HAP-1 (cell line): Measurements from ENCODE around the gene MUC5AC.

Source experiments
- DNase-seq, 2 experiments: peaks; one replicate each; pipeline ENCODE4 v3.0.0-alpha.2; 2016 to 2020; ENCODE audit warnings: low spot score in 2 of 2
- H3K27me3 ChIP-seq: fragments of 250-450 bp; sonication (Bioruptor Pico); 2 replicates; pipeline ENCODE4 v1.5.1; 2020; ENCODE audit warnings: low read depth, mild to moderate bottlenecking, moderate library complexity
- H3K36me3 ChIP-seq: fragments of 250-450 bp; sonication (Bioruptor Pico); replicated peaks from 2 replicates; pipeline ENCODE4 v1.5.1; 2020; ENCODE audit warnings: mild to moderate bottlenecking
- H3K4me1 ChIP-seq: fragments of 250-450 bp; sonication (Bioruptor Pico); 2 replicates; pipeline ENCODE4 v1.5.1; 2020; ENCODE audit warnings: mild to moderate bottlenecking
- H3K4me3 ChIP-seq: fragments of 250-450 bp; sonication (Bioruptor Pico); 2 replicates; pipeline ENCODE4 v1.5.1; 2020; ENCODE audit warnings: mild to moderate bottlenecking, moderate library complexity
- H3K9me3 ChIP-seq: fragments of 250-450 bp; sonication (Bioruptor Pico); 2 replicates; pipeline ENCODE4 v1.5.1; 2020; ENCODE audit warnings: mild to moderate bottlenecking, moderate library complexity
- in situ Hi-C: fragments of 300-500 bp; cut with MboI; formaldehyde crosslinking; loops from 3 replicates; pipeline ENCODE4 v1.14.3; 2020; ENCODE audit warnings: low sequenced_read_pairs, inconsistent platforms, mixed read lengths

Gene MUC5AC

DNA sequence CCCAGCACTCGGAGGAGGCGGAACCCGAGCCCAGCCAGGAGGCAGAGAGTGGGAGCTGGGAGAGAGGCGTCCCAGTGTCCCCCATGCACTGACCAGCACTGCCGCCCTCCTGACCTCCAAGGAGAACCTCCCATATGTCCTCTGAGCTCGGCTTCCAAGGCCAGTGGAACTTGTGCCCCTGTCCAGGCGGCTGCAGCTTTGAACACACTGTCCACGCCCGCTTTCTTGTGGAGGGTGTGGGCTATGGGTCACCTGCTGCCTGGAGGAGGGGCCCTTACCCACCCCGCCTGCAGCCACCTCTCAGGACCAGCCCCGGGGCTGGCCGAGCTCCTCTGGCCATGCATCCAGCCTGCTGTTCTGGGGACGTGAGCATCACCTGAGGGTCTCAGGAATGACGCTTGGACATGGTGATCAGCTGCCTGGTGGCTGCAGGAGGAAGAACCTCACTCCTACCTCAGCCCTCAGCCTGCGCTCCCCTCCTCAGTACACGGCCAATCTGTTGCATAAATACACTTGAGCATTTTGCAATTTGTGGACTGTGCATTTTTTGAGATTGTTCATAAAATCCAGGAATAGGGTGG lies 42.9 kb downstream of the MUC5AC start:
- peaks cover 19% of the 10 kb centered on the region; the same call in 1 of the 2 replicates for H3K27me3 ChIP-seq
- no peak overlapping the region for H3K4me3 ChIP-seq
- no peaks in the 10 kb centered on the region for H3K36me3 ChIP-seq
- H3K4me1 ChIP-seq, result no peaks in the 10 kb centered on the region
- DNase-seq, result no peak
- no peaks in the 10 kb centered on the region for H3K9me3 ChIP-seq
- in situ Hi-C loops, result no loop called here

DNA sequence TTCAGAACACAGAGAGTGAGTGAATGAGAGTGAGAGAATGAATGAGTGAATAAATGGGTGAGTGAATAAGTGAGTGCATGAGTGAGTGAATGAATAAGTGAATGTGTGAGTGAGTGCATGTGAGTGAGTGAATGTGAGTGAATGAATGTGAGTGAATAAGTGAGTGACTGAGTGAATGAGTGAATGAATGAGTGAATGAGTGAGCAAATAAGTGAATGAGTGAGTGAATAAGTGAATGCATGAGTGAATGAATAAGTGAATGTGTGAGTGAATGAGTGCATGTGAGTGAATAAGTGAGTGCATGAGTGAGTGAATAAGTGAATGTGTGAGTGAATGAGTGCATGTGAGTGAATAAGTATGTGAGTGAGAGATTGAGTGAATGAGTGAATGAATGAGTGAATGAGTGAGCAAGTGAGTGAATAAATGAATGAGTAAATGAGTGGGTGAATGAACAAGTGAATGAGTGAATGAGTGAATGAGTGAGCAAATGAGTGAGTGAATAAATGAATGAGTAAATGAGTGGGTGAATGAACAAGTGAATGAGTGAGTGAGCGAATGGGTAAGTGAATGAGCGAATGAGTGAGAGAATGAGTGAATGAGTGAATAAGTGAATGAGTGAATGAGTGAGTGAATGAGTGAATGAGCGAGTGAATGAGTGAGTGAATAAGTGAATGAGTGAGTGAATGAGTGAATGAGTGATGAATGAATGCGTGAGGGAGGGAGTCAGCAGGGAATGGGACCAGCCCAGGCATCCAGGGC lies 43.8 kb downstream of the MUC5AC start:
- Histone ChIP-seq H3K9me3 (no peaks in the 10 kb centered on the region), H3K36me3 (no peaks in the 10 kb centered on the region), H3K4me1 (no peaks in the 10 kb centered on the region), H3K27me3 (peaks cover 19% of the 10 kb centered on the region; the same call in 1 of the 2 replicates), H3K4me3 (no peak overlapping the region)
- no peak for DNase-seq
- in situ Hi-C loops, result no loop called here

DNA sequence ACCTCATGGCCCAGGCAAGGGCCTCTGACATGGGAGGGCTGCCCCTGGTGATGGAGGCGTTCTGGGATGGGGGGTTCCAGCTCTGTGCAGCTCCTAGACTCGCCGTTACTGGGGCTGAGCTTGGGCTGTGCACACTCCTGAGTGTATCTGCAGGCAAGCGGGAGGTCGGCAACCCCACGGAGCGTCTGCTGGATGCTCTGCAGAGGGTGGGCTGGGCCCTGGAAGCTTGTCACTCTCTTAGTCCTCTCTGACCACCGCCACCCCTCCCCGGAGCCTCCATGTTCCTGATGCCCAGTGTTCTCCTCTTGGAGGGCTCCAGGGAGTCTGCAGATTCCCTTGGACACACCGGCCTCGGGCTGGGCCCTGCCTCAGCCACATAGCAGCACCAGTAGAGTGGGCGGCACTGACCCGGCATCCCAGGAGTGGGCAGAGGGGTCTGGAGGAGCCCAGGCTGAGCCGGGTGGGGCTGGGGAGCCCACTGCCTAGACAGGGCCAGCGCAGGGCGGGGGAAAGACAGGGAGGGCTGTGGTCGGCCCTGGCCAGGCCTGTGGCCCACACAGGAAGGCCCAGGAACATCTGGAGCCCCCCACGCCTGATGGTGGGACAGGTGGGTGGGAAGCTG lies 44.5 kb downstream of the MUC5AC start:
- Histone ChIP-seq H3K27me3 (peaks cover 19% of the 10 kb centered on the region; the same call in 1 of the 2 replicates), H3K36me3 (no peaks in the 10 kb centered on the region), H3K9me3 (no peaks in the 10 kb centered on the region), H3K4me3 (no peak overlapping the region), H3K4me1 (no peaks in the 10 kb centered on the region)
- no peak for DNase-seq
- in situ Hi-C loops, result no loop called here

DNA sequence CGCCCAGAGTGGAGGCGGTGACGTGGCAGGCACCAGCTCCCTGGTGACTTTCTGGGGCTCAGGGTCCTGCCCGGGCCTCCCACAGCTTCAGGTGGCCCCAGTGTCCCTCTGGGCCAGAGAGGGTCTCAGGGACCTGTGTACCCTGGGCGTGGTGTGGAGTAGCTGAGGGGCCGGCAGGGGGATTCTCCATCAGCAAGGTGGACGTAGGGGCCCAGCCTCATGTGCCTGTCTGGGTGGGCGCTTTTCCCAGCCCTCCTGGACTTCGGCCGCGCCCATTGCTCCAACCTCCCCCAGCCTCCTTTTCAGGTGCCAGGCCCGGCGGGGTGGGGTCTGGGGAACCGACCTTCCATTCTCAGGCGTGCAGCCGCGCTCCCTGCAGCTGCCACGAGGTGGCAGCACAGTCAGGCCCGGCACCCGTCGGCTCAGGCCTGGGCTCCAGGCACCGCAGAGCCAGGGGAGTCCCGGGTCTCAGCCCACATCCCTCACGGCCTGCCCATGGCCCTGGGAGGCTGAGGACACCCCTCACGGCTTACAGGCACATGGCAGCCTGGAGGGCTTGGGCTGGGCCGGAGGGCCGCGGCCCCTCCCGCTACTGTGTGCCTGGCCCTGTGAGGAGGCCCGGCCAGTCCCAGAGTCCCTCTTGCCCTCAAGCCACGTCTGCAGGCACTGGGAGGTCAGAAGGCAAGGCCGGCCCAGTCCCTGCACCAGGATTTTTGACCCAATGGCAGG lies 45.2 kb downstream of the MUC5AC start:
- H3K4me1 ChIP-seq, result no peaks in the 10 kb centered on the region
- H3K4me3 ChIP-seq, result no peak overlapping the region
- peak; percentile 48 to 81 for DNase-seq
- peaks cover 19% of the 10 kb centered on the region; the same call in 1 of the 2 replicates for H3K27me3 ChIP-seq
- in situ Hi-C loops, result no loop called here
- no peaks in the 10 kb centered on the region for H3K36me3 ChIP-seq
- no peaks in the 10 kb centered on the region for H3K9me3 ChIP-seq

DNA sequence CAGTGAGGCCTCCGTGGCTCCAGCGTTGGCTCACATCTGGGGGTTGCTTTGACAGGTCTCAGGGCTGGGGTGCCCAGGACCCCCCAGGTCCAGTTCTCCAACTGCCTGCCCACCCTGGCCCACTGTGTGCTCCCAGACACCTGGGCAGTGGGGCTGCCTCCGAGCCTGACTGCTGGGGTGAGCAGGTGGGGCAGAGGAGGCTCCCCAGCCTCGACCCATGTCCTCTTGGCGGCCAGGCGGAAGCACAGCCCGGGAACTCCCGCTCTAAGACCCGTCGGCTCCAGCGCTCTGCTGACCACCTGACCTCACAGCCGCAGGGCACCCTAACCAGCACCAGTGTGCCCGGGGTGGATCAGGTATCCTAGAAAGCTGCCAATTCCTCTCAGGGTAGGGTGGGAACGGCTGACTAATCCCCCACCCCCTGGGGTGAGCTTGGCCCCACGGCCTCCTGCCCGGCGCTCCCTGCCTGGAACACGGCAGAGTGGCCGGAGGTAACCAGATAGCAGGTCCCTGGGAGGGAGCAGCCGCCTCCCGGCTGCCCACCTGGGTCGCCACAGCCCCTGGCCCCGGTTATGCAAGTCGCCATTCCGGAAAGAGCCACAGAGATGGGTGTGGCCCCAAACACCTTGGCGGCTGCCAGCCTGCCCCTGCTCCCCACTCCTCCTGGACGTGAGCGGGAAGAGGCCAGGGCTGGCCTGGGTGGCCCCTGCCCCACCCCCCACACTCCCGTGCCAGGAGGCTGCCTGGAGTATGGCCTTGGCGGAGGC lies 45.9 kb downstream of the MUC5AC start:
- H3K9me3 ChIP-seq, result no peaks in the 10 kb centered on the region
- no peak overlapping the region for H3K4me3 ChIP-seq
- peak in 1 of 2 experiments; percentile 5 for DNase-seq
- in situ Hi-C loops, result no loop called here
- H3K27me3 ChIP-seq, result peaks cover 19% of the 10 kb centered on the region; the same call in 1 of the 2 replicates
- no peaks in the 10 kb centered on the region for H3K36me3 ChIP-seq
- no peaks in the 10 kb centered on the region for H3K4me1 ChIP-seq

DNA sequence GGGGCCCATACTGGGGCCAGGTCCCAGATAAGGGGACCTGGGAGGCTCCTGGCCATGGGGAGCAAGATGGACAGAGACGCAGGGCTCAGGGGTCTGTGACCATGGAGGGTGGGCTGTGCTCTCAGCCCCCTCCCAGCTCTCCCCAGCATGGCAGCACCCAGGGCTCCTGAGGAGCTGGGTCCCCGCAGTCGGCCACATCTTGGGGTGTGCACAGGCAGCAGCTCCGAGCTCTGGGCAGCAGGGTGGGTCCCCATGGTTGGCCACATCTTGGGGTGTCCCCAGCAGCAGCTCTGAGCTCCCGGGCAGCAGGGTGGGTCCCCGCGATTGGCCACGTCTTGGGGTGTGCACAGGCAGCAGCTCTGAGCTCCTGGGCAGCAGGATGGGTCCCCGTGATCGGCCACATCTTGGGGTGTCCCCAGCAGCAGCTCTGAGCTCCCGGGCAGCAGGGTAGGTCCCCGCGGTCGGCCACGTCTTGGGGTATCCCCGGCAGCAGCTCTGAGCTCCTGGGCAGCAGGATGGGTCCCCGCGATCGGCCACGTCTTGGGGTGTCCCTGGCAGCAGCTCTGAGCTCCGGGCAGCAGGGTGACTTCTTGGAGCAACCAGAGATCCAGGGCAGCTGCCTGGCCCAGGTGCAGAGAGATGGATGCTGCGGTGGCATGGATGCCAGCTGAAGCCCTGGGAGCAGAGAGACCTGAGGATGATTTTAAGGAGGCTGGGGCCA lies 46.8 kb downstream of the MUC5AC start:
- DNase-seq, result peak in 1 of 2 experiments; percentile 3
- Histone ChIP-seq H3K27me3 (peaks cover 12% of the 10 kb centered on the region; the same call in 1 of the 2 replicates), H3K4me3 (no peak overlapping the region), H3K4me1 (no peaks in the 10 kb centered on the region), H3K36me3 (no peaks in the 10 kb centered on the region), H3K9me3 (no peaks in the 10 kb centered on the region)
- in situ Hi-C loops, result no loop called here

DNA sequence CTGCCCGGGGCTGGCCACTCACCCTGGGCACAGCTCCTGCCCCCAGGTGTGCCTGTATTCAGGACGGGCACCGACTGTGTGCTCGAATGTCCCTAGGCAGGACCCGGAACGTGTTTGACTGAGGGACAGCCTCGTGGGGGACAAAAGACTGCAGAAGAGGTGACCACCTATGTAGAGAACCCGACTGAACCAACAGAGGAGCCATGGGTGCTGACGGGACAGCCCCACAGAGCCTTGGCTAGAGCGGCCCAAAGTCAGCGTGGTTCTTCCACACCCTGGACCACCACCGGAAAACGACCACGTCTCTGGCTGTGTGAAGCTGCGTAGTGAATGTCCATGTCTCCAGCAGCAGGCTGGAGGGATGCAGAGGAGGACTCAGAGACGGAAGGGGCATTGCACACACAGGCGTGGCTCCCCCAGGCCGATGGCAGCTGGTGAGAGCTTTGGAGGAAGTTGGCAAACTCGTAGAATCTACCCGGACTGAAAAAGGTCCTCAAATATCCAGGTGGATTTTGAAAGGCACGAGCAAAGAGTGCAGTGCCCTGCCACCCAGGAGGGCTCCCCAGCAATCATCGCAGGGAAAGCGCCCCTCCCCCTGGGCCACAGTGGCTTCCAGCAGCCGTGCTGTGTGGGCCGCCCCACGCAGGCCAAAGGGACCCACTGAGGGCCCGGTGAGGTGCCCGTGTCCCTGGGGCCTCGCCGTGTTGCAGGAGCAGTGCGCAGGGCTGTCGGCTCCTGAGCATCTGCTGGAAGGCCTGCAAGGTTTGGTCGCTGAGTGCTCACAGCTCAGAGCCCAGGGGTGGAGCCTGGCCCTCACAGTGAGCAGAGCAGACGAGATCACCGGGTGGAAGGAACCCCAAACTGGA lies 47.6 kb downstream of the MUC5AC start:
- Histone ChIP-seq H3K4me1 (no peaks in the 10 kb centered on the region), H3K4me3 (no peak overlapping the region), H3K9me3 (no peaks in the 10 kb centered on the region), H3K27me3 (peaks cover 6% of the 10 kb centered on the region; the same call in 1 of the 2 replicates), H3K36me3 (no peaks in the 10 kb centered on the region)
- DNase-seq, result peak in 1 of 2 experiments; percentile 5
- in situ Hi-C loops, result no loop called here

DNA sequence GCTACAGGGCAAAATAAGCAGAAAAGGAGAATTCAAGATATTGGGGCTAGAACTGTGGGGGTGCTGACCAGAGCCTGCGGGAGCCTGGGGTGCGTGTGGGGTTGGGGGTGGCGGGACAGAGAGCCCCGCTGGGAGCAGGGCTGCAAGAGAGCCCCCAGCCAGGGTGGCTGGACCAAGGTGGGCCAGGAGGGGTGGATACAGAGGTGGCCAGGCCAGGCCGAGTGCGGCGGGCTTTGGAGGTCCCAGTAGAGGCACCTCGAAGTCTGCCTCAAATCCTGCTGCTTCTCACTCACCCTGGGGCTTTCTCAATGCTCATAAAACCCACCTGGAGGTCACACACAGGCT lies 48.2 kb downstream of the MUC5AC start:
- no peak for DNase-seq
- H3K4me3 ChIP-seq, result no peak overlapping the region
- in situ Hi-C loops, result no loop called here
- no peaks in the 10 kb centered on the region for H3K4me1 ChIP-seq
- H3K9me3 ChIP-seq, result no peaks in the 10 kb centered on the region
- H3K36me3 ChIP-seq, result no peaks in the 10 kb centered on the region
- peaks cover 2% of the 10 kb centered on the region; the same call in 1 of the 2 replicates for H3K27me3 ChIP-seq

DNA sequence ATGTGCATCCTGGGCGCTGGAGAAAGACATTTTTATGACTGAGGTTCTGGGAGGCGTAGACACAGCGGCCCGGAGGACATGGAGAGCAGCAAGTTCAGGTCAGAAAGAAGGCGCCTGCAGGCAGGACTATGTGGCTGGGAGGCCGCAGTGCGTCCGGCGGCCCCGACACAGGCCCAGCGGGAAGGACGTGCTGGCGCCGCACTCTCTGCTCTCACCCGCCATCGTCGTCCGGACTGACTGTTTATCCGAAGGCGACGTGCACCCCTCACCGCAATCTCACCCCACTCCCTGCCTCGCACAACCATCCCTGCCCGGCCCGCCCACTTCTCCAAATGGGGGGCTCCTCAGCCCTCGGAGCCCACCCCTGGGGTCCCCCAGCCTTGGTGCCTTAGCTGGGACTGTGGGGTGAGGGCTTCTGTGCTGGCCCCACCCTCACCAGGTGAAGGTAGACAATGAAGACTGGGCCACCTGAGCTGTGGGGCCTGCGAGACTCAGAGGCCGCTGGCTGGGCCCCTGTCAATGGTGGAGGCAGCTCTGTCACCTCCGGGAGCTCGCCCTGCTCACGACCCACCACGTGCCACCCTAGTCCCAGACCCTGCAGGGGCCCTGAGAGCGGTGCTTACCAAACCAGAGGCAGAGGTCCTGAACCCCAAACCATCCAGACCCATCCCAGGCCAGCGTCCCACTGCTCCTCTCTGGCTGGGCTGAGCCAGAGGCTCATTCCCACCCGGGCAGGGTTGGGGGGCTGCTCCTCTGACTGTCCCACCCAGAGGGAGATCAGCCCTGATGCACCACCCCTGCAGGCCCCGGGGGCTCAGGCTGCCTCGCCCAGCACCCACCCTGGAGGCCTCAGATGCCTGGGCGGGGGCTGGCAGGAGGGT lies 48.9 kb downstream of the MUC5AC start:
- no peak overlapping the region for H3K4me3 ChIP-seq
- in situ Hi-C loops, result no loop called here
- peak in 1 of 2 experiments; percentile 6 for DNase-seq
- H3K9me3 ChIP-seq, result 0 out of 2 replicates have a peak, but pooled peaks cover 2% of the 10 kb centered on the region
- no peaks in the 10 kb centered on the region for H3K36me3 ChIP-seq
- H3K27me3 ChIP-seq, result no peaks in the 10 kb centered on the region; the same call in 1 of the 2 replicates
- no peaks in the 10 kb centered on the region for H3K4me1 ChIP-seq

DNA sequence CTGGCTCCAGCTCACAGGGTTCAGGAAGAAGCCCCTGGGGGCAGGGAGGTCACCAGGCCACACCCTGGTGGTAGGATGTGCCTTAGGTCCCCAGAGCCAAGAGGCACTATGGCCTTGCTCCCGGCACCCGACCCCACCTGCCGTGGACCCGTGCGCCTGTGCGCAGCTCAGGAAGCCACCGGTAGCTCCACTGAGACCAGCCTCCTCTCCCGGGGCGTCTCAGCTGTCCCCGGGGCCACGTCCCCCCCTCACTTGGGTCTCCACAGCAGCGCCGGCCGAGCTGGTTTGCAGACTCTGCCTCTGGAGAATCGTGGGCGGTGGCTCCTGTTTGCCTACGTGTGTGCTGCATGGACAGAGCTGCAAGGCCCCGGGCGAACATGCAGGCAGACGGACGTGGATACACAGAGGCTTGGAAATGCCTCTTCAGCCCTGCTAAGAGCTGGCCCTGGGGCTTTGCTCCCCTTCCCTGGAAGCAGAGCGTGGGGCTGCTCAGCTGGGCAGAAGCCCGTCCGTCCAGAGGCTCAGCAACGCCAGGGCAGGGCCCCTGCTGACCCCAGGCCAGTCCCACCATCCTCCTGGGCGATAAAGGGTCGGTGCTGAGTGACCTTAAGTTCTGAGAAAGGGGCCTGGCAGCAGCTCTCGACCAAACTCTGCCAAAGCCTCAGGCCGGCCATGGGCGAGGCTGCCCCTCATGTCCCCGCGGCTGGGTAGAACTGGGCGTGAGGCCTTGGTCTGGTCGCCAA lies 49.8 kb downstream of the MUC5AC start:
- no peaks in the 10 kb centered on the region for H3K36me3 ChIP-seq
- no peaks in the 10 kb centered on the region; the same call in 1 of the 2 replicates for H3K27me3 ChIP-seq
- 0 out of 2 replicates have a peak, but pooled peaks cover 2% of the 10 kb centered on the region for H3K9me3 ChIP-seq
- no peaks in the 10 kb centered on the region for H3K4me1 ChIP-seq
- in situ Hi-C loops, result no loop called here
- DNase-seq, result peak in 1 of 2 experiments; percentile 3
- H3K4me3 ChIP-seq, result no peak overlapping the region

DNA sequence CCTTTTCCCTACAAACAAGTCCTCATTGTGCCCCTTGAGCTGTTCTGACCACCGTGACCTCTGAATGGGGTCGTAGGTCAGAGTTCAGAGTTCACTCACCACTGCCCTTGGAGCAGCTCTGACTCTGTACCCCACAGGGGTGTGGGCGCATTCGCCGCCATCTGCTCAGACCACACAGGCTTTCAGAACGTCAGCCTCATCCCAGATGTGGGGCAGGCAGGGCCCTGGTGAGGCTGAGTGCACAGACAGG lies 50.3 kb downstream of the MUC5AC start:
- Histone ChIP-seq H3K4me1 (no peaks in the 10 kb centered on the region), H3K36me3 (no peaks in the 10 kb centered on the region), H3K4me3 (no peak overlapping the region), H3K27me3 (no peaks in the 10 kb centered on the region; the same call in 1 of the 2 replicates), H3K9me3 (0 out of 2 replicates have a peak, but pooled peaks cover 2% of the 10 kb centered on the region)
- no peak for DNase-seq
- in situ Hi-C loops, result no loop called here
